Upper lobe of left lung (tissue), 6 donors: Measurements from ENCODE around the gene PDE6A. TPM values are rescaled to one million over a fixed set of nuclear protein-coding genes. Genes with fewer than 3 reads are reported as not detected.

Experiments used
- ATAC-seq, 2 donors: fragments of 200-7000 bp; cut with Tn5 transposase; one replicate each; pipeline ENCODE4 v1.9.1; 2022; ENCODE audit warnings: mild to moderate bottlenecking in 2 of 2, moderate library complexity in 2 of 2; ENCODE audit not compliant: low FRiP score in 2 of 2
- DNase-seq, 2 donors: peaks; one replicate each; pipeline ENCODE4 v3.0.0-alpha.2; 2019 to 2020
- H3K27ac ChIP-seq, 4 donors: fragments of 200-600 bp; sonication (generic); one replicate each; pipeline ENCODE4 v1.5.1; 2016 to 2019
- H3K27me3 ChIP-seq, 4 donors: fragments of 200-600 bp; sonication (generic); one replicate each; pipeline ENCODE4 v1.5.1; 2017 to 2019
- H3K36me3 ChIP-seq, 4 donors: fragments of 200-600 bp; sonication (generic); one replicate each; pipeline ENCODE4 v1.5.1; 2016 to 2019
- H3K4me1 ChIP-seq, 4 donors: fragments of 200-600 bp; sonication (generic); one replicate each; pipeline ENCODE4 v1.5.1; 2018 to 2019
- H3K4me3 ChIP-seq, 4 donors: fragments of 200-600 bp; sonication (generic); one replicate each; pipeline ENCODE4 v1.5.1; 2017 to 2019; ENCODE audit warnings: mild to moderate bottlenecking in 2 of 4, moderate library complexity in 1 of 4
- H3K9me3 ChIP-seq, 4 donors: fragments of 200-600 bp; sonication (generic); one replicate each; pipeline ENCODE4 v1.5.1; 2018 to 2019
- CTCF ChIP-seq, 6 experiments: fragments of 450-650 bp in 4 of 6; fragments of 200-600 bp in 2 of 6; sonication (generic) in 2 of 6; IDR thresholded peaks; one replicate each; pipeline ENCODE4 v1.5.1; 2016 to 2019; ENCODE audit warnings: antibody characterized with exemption in 6 of 6
- EP300 ChIP-seq, 4 donors: sonication (generic); formaldehyde crosslinking; IDR thresholded peaks; one replicate each; pipeline ENCODE4 v1.5.1; 2017; ENCODE audit warnings: antibody characterized with exemption in 4 of 4, control low read depth in 2 of 4
- POLR2A ChIP-seq, 4 donors: fragments of 450-650 bp; IDR thresholded peaks; one replicate each; pipeline ENCODE4 v1.5.1; 2016 to 2017; ENCODE audit warnings: antibody characterized with exemption in 4 of 4, mild to moderate bottlenecking in 2 of 4
- POLR2AphosphoS5 ChIP-seq, 2 donors: sonication (generic); formaldehyde crosslinking; IDR thresholded peaks; one replicate each; pipeline ENCODE4 v1.5.1; 2017; ENCODE audit warnings: antibody characterized with exemption in 2 of 2
- WGBS, 2 donors: methylation state at CpG; one replicate each; pipeline ENCODE4 v1.1.5; 2017 to 2018; 5-methylcytosine and 5-hydroxymethylcytosine counted together
- total RNA-seq, 6 donors: library from RNA; depleted of rRNA in 4 of 6; stranded (reverse); fragments of >200 nt in 4 of 6; gene quantifications; one replicate each; pipeline versions ENCODE4 v1.1.0 to v1.2.1, GENCODE V29; 2016 to 2021
- donor health status: DM: no; HTN: no; CAD: no; lungs with moderate emphysema.
- donor health status: DM: no; HTN: yes; CAD: no; lungs with severe emphysema.

The PDE6A gene
- total RNA-seq, 6 donors from 2014 or later: not detected

GRCh38 chr5:149913436-149914419 is 30.9 kb downstream of the PDE6A start:
- Histone ChIP-seq H3K4me3 (no peak overlapping the region), H3K9me3 (no peaks in the 10 kb centered on the region), H3K4me1 (no peaks in the 10 kb centered on the region), H3K36me3 (no peaks in the 10 kb centered on the region), H3K27me3 (no peaks in the 10 kb centered on the region), H3K27ac (no peak overlapping the region)
- TF ChIP-seq POLR2AphosphoS5 (IDR thresholded peaks at IDR 0.05) (no peak), CTCF (IDR thresholded peaks at IDR 0.05) (no peak), EP300 (IDR thresholded peaks at IDR 0.05) (no peak)
- ATAC-seq: no peak
- WGBS, 2 donors: 71 to 81% methylated on average over 7 of the region's 7 CpGs
- DNase-seq: no peak

GRCh38 chr5:149912226-149912871 is 32.2 kb downstream of the PDE6A start:
- ATAC-seq (no peak), DNase-seq (no peak)
- H3K27me3 ChIP-seq: no peaks in the 10 kb centered on the region
- H3K27ac ChIP-seq: no peak overlapping the region
- no peaks in the 10 kb centered on the region for H3K9me3 ChIP-seq
- TF ChIP-seq POLR2AphosphoS5 (IDR thresholded peaks at IDR 0.05): no peak
- no peak for TF ChIP-seq EP300 (IDR thresholded peaks at IDR 0.05)
- no peaks in the 10 kb centered on the region for H3K4me1 ChIP-seq
- no peak overlapping the region for H3K4me3 ChIP-seq
- 91 to 95% methylated on average over 3 of the region's 3 CpGs for WGBS, 2 donors
- no peaks in the 10 kb centered on the region for H3K36me3 ChIP-seq

- Histone ChIP-seq H3K4me1 (no peaks in the 10 kb centered on the region), H3K9me3 (no peaks in the 10 kb centered on the region), H3K36me3 (no peaks in the 10 kb centered on the region), H3K4me3 (no peak overlapping the region), H3K27ac (no peak overlapping the region), H3K27me3 (no peaks in the 10 kb centered on the region)
- DNase-seq: no peak
- no peak for TF ChIP-seq POLR2AphosphoS5 (IDR thresholded peaks at IDR 0.05)
- no peak for TF ChIP-seq CTCF (IDR thresholded peaks at IDR 0.05)
- no peak for ATAC-seq
- WGBS, 2 donors: 41 to 58% methylated on average over 1 of the region's 1 CpG
Measured at GRCh38 chr5:149911031-149911430, 33.6 kb downstream of the PDE6A start.

- no peak overlapping the region for H3K4me3 ChIP-seq
- no peak for DNase-seq
- H3K27me3 ChIP-seq: no peaks in the 10 kb centered on the region
- H3K27ac ChIP-seq: no peak overlapping the region
- H3K4me1 ChIP-seq: no peaks in the 10 kb centered on the region
- no peak for ATAC-seq
- no peaks in the 10 kb centered on the region for H3K36me3 ChIP-seq
- 80 to 88% methylated on average over 3 of the region's 3 CpGs for WGBS, 2 donors
- no peak for TF ChIP-seq CTCF (IDR thresholded peaks at IDR 0.05)
- TF ChIP-seq EP300 (IDR thresholded peaks at IDR 0.05): no peak
- TF ChIP-seq POLR2AphosphoS5 (IDR thresholded peaks at IDR 0.05): no peak
- no peak for TF ChIP-seq POLR2A (IDR thresholded peaks at IDR 0.05)
- H3K9me3 ChIP-seq: no peaks in the 10 kb centered on the region
Measured at GRCh38 chr5:149907828-149908227, 36.8 kb downstream of the PDE6A start.

GRCh38 chr5:149904977-149905376 is 39.6 kb downstream of the PDE6A start:
- TF ChIP-seq POLR2AphosphoS5 (IDR thresholded peaks at IDR 0.05) (no peak), EP300 (IDR thresholded peaks at IDR 0.05) (no peak), POLR2A (IDR thresholded peaks at IDR 0.05) (no peak)
- Histone ChIP-seq H3K9me3 (no peaks in the 10 kb centered on the region), H3K4me3 (no peak overlapping the region), H3K27me3 (no peaks in the 10 kb centered on the region), H3K36me3 (no peaks in the 10 kb centered on the region), H3K27ac (no peak overlapping the region), H3K4me1 (no peaks in the 10 kb centered on the region)
- ATAC-seq (no peak), DNase-seq (no peak)
